NB4 (cell line): ENCODE results near the gene FMN1.

Experiments
- MYC ChIP-seq: IDR thresholded peaks from 2 replicates; pipeline ENCODE4 v1.6.1; 2011; ENCODE audit warnings: low read depth, low read length
- POLR2A ChIP-seq: IDR thresholded peaks from 2 replicates; pipeline ENCODE4 v1.6.1; 2011; ENCODE audit warnings: mild to moderate bottlenecking; ENCODE audit not compliant: insufficient read length; ENCODE audit errors: extremely low read depth
- TF ChIP-seq, protein P1 (sequence below): IDR thresholded peaks from one replicate; pipeline ENCODE4 v1.5.1; 2012; ENCODE audit warnings: low read depth, low read length
- TF ChIP-seq, protein P2 (sequence below): IDR thresholded peaks from 2 replicates; pipeline ENCODE4 v1.6.1; 2011; ENCODE audit warnings: low read depth, low read length

DNA sequence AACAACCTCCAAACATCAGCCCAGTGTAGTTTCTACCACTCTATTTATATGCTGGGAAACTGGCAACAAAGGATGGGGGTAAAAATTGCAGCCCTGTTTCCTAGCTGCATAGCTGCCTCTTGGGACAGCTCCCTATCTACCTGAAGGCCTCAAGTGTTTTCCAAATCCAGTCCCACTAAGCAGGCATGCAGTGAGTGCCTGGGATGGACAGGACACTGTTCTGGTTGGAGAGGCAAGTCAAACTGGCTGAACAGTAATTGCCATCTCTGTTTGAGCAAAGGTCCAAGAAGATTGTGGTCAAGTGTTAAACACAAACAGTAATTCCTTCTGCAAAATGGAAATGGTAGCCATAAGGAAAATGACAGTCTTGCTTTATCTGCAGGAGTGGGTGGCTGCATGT lies 125.4 kb downstream of the FMN1 start:
- TF ChIP-seq, protein P1, sequence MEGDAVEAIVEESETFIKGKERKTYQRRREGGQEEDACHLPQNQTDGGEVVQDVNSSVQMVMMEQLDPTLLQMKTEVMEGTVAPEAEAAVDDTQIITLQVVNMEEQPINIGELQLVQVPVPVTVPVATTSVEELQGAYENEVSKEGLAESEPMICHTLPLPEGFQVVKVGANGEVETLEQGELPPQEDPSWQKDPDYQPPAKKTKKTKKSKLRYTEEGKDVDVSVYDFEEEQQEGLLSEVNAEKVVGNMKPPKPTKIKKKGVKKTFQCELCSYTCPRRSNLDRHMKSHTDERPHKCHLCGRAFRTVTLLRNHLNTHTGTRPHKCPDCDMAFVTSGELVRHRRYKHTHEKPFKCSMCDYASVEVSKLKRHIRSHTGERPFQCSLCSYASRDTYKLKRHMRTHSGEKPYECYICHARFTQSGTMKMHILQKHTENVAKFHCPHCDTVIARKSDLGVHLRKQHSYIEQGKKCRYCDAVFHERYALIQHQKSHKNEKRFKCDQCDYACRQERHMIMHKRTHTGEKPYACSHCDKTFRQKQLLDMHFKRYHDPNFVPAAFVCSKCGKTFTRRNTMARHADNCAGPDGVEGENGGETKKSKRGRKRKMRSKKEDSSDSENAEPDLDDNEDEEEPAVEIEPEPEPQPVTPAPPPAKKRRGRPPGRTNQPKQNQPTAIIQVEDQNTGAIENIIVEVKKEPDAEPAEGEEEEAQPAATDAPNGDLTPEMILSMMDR = no peak
- no peak for TF ChIP-seq POLR2A
- TF ChIP-seq, protein P2, sequence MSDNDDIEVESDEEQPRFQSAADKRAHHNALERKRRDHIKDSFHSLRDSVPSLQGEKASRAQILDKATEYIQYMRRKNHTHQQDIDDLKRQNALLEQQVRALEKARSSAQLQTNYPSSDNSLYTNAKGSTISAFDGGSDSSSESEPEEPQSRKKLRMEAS = no peak
- TF ChIP-seq MYC = no peak
